Measurements from ENCODE around the gene LRRC10B.
A peak's percentile ranks its signal among the peaks of the same experiment; 100 is the strongest.

The LRRC10B gene

DNA sequence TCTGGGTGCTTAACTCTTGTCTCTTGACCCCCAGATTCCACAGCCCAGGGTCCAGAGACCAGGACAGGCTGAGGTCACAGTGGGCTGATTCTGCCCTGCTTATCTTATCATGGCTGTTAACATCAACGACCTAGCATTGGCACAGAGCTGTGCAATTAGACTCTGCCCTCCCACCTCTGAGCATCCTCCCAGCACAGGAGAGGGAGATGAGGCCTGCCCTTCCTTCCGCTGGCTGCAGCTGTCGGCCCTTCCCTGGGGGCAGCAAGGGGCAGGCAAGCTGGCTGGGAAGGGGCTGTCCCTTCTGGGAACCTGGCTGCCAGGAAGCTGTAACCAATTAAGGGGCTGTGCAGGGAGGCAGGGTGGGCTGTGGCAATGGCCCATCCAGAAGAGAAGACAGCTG, 22.5 kb downstream of the LRRC10B start:
- no peaks in the 10 kb centered on the region for H3K79me2 ChIP-seq (ENCODE audit: insufficient read depth, low read length)
- H3K9ac ChIP-seq (ENCODE audit: low read length): no peak overlapping the region
- H3K9me2 ChIP-seq (ENCODE audit: low read depth, low read length): no peaks in the 10 kb centered on the region
- TF ChIP-seq, protein P1, sequence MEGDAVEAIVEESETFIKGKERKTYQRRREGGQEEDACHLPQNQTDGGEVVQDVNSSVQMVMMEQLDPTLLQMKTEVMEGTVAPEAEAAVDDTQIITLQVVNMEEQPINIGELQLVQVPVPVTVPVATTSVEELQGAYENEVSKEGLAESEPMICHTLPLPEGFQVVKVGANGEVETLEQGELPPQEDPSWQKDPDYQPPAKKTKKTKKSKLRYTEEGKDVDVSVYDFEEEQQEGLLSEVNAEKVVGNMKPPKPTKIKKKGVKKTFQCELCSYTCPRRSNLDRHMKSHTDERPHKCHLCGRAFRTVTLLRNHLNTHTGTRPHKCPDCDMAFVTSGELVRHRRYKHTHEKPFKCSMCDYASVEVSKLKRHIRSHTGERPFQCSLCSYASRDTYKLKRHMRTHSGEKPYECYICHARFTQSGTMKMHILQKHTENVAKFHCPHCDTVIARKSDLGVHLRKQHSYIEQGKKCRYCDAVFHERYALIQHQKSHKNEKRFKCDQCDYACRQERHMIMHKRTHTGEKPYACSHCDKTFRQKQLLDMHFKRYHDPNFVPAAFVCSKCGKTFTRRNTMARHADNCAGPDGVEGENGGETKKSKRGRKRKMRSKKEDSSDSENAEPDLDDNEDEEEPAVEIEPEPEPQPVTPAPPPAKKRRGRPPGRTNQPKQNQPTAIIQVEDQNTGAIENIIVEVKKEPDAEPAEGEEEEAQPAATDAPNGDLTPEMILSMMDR (IDR thresholded peaks at IDR 0.05; ENCODE audit: low read length): no peak
- TF ChIP-seq EZH2 (IDR thresholded peaks at IDR 0.05; ENCODE audit: borderline replicate concordance, low read length): no peak
- H3K4me2 ChIP-seq (ENCODE audit: low read length): no peak overlapping the region
- no peak overlapping the region for H3K4me3 ChIP-seq (ENCODE audit: low read depth, low read length, poor library complexity, severe bottlenecking)
- no peak overlapping the region for H3K27ac ChIP-seq (ENCODE audit: low read depth, low read length, poor library complexity, severe bottlenecking)
- H3K4me1 ChIP-seq (ENCODE audit: insufficient read depth, low read length, severe bottlenecking): no peaks in the 10 kb centered on the region
- no peaks in the 10 kb centered on the region for H3K9me3 ChIP-seq (ENCODE audit: low read length)
- no peaks in the 10 kb centered on the region; the same call in 1 of the 2 replicates for H3K27me3 ChIP-seq (ENCODE audit: insufficient read depth, low read length)
- no peak overlapping the region for H2AFZ ChIP-seq (ENCODE audit: low read length)
- no peaks in the 10 kb centered on the region for H3K36me3 ChIP-seq (ENCODE audit: insufficient read depth, low read length)
- H3F3A ChIP-seq (ENCODE audit: insufficient read depth, low read length): no peaks in the 10 kb centered on the region
- no peaks in the 10 kb centered on the region for H4K20me1 ChIP-seq (ENCODE audit: insufficient read depth, low read length)

DNA sequence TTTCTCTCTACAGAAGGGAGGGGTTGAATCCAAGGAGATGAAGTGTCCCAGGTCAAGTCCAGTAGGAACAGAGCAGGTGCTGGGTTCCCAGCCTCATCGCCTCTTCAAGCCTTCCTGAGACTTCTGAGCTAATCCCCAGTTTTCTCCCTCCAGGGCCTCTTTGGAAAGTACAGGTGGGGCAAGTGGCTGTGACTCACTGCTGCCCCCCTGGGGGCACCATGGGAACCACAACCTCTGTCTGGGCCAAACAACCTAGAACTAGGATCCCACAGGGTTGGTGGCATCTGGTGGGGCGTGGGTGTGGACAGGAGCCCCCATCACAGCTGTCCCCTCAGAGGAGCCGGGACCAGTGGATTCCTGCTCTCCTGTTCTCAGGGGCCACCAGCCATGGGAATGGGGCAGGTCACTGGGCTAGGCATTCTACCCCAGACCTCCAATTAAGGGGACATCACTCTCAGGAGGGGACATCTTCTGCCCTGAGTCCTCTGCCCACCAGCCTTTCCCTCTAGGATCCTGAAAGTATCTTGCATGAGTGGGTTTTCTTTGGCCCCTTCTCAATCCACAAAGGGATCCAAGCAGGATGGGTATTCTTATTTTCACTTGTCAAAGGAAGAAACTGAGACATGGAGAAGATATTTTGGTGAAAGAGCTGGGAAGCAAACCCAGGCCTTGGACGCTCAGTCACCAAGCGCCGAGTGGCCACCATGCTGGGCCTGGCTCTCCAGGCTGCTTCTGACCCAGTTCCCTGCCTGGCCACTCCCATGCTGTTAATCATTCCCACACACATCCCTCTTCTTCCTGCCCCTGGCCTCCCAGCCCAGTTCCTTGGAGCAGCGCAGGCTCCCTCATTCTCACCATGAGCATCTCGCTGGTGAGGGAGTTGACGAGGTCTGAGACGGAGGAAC, 23.8 kb downstream of the LRRC10B start:
- H2AFZ ChIP-seq (ENCODE audit: low read length): no peak overlapping the region
- H3K36me3 ChIP-seq (ENCODE audit: insufficient read depth, low read length): no peaks in the 10 kb centered on the region
- no peak overlapping the region for H3K4me3 ChIP-seq (ENCODE audit: low read depth, low read length, poor library complexity, severe bottlenecking)
- no peaks in the 10 kb centered on the region for H3K9me3 ChIP-seq (ENCODE audit: low read length)
- H3F3A ChIP-seq (ENCODE audit: insufficient read depth, low read length): no peaks in the 10 kb centered on the region
- H3K27me3 ChIP-seq (ENCODE audit: insufficient read depth, low read length): no peaks in the 10 kb centered on the region; the same call in 1 of the 2 replicates
- no peak overlapping the region for H3K4me2 ChIP-seq (ENCODE audit: low read length)
- no peaks in the 10 kb centered on the region for H3K9me2 ChIP-seq (ENCODE audit: low read depth, low read length)
- no peak overlapping the region for H3K9ac ChIP-seq (ENCODE audit: low read length)
- no peak for TF ChIP-seq EZH2 (IDR thresholded peaks at IDR 0.05; ENCODE audit: borderline replicate concordance, low read length)
- TF ChIP-seq, protein P1 (IDR thresholded peaks at IDR 0.05; ENCODE audit: low read length): peak; percentile 91
- no peaks in the 10 kb centered on the region for H4K20me1 ChIP-seq (ENCODE audit: insufficient read depth, low read length)
- no peaks in the 10 kb centered on the region for H3K79me2 ChIP-seq (ENCODE audit: insufficient read depth, low read length)
- no peaks in the 10 kb centered on the region for H3K4me1 ChIP-seq (ENCODE audit: insufficient read depth, low read length, severe bottlenecking)
- no peak overlapping the region for H3K27ac ChIP-seq (ENCODE audit: low read depth, low read length, poor library complexity, severe bottlenecking)

DNA sequence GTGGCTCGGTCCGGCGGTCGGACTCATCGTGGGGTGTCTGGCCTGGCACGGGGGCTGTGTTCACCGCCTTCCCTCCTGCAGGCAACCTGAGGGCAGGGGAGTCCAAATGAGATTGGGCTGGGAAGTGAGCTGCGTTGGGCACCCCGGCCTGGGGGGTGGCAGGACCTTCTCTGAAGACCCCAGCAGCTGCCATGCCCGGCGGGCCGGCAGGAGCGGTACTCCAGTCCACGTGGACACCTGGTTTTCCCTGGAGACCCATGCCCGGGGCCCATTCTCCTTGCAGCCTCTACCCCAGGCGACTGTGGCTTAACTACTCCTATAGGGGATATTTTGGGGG, 24.5 kb downstream of the LRRC10B start:
- Histone ChIP-seq H3K9me2 (ENCODE audit: low read depth, low read length) (no peaks in the 10 kb centered on the region), H3K27me3 (ENCODE audit: insufficient read depth, low read length) (no peaks in the 10 kb centered on the region; the same call in 1 of the 2 replicates), H3K4me3 (ENCODE audit: low read depth, low read length, poor library complexity, severe bottlenecking) (no peak overlapping the region), H3K9me3 (ENCODE audit: low read length) (no peaks in the 10 kb centered on the region), H3K36me3 (ENCODE audit: insufficient read depth, low read length) (no peaks in the 10 kb centered on the region), H3K4me2 (ENCODE audit: low read length) (no peak overlapping the region), H4K20me1 (ENCODE audit: insufficient read depth, low read length) (no peaks in the 10 kb centered on the region), H3K27ac (ENCODE audit: low read depth, low read length, poor library complexity, severe bottlenecking) (no peak overlapping the region), H2AFZ (ENCODE audit: low read length) (no peak overlapping the region), H3F3A (ENCODE audit: insufficient read depth, low read length) (no peaks in the 10 kb centered on the region), H3K4me1 (ENCODE audit: insufficient read depth, low read length, severe bottlenecking) (no peaks in the 10 kb centered on the region), H3K9ac (ENCODE audit: low read length) (no peak overlapping the region), H3K79me2 (ENCODE audit: insufficient read depth, low read length) (no peaks in the 10 kb centered on the region)
- TF ChIP-seq, protein P1 (IDR thresholded peaks at IDR 0.05; ENCODE audit: low read length): no peak
- TF ChIP-seq EZH2 (IDR thresholded peaks at IDR 0.05; ENCODE audit: borderline replicate concordance, low read length): no peak
